ENCODE measurements around the gene SPINK8. TPM values are rescaled to one million over a fixed set of nuclear protein-coding genes. Genes with fewer than 3 reads are reported as not detected.

Gene SPINK8
- total RNA-seq = not detected in 2 replicates

DNA sequence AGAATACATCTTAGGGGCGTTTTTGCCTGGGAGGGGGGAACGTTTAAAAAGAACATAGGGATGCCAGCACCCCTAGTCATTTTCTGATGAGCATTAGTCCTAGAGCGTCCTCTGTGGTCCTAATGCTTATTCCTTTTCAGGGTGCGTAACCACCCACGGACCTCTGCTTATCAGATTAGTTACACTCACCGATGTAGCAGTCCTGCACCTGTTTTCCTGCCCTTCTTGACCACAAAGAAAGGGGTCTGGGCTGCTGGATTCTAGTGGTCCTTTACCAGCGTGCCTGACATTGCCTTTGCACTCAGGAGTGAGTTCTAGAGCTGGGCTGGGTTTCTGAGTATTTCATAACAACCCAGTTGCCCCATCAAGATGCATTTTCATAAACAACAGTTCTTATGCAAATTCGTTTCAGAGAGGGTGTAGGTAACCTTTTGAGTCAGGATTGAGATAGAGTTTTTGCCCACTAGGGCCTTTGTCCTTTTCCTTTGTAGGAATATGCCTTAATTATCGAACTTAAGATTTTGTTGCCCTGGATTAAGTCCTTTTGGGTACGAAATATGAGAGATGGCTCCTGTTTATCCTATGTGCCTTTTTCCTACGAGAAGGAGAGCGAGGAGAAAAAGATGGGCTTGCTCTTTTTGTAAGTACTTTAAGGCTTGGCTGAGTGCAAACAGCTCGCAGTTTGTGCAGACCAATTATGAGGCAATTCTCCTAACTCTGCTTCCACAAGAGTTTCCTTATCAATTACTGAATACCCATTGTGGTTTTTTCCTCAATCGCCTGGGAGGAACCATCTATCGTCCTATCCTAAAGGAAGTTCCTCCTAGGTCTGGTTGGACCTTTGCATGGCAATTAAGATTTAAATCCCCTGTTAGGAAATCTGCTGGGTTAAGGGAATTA is at the start of gene SPINK8:
Gene SPINK8 (minus strand): TSS at position 316 of the 900 bp plus-strand sequence. CDS start 5,320 bp downstream, outside the sequence.

GRCh38 chr3:48371651-48372376 is 38.4 kb upstream of the SPINK8 start, which contains the start of gene FBXW12:
TSS of gene FBXW12 (plus strand) at chr3:48372219. CDS start at chr3:48372768, 549 bp downstream.

DNA sequence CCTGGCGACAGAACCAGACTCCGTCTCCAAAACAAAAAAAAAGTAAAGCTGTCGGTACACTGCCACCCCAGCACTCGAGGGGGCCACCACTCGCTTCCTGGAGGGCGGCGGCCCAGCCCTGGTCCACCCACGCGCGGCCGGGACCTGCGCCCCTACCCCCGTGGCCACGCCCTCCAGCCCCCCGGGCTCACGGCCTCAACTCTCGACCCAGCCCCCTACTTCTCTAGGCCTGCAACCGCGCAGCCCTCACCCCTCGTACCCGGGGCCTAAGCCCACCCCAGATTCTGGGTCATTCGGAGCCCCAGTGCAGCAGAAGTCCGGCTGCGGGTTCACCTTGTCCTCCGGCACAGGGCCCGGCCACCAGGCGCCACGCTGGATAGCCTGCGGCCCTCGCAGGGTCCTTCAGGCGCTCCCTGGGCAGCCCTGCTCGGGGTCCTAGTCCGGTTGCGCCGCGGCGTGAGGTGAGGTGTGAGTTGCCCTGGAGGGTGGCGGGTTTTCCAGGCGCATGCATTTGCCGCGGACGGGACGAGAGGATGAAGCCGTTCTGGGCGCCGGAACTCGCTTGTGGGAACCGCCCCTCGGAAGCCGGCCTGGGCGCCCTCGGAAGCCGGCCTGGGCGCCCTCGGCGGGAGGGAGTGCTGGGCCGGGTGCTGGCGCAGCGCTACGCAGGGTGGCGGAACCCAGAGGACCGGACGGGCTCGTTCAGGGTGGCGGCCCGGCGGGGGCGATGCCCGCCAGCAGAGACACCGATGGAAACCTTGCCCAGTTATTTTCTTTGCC is 32.3 kb downstream of the SPINK8 start, which contains the start of gene NME6:
Gene NME6 (minus strand): TSS at position 348 of the 780 bp plus-strand sequence.

Other genes starting within 250 kb of the SPINK8 start
- gene CDC25A, start 145.2 kb downstream of the SPINK8 start, total RNA-seq = 0.94 and 1.1 TPM in 2 replicates
- 0.26 TPM in 1 of 2 replicates, not detected in the other for gene CAMP, start 110.2 kb downstream of the SPINK8 start, total RNA-seq
- 3.5 and 4.4 TPM in 2 replicates for gene ZNF589, start 92.6 kb downstream of the SPINK8 start, total RNA-seq
- gene NME6, start 32.3 kb downstream of the SPINK8 start, total RNA-seq = 16.7 and 28.9 TPM in 2 replicates
- not detected in 2 replicates for gene FBXW12, start 38.6 kb upstream of the SPINK8 start, total RNA-seq
- gene PLXNB1, start 96.4 kb upstream of the SPINK8 start, total RNA-seq = 42.6 and 57.5 TPM in 2 replicates
- 36.0 and 43.8 TPM in 2 replicates for gene CCDC51, start 106.5 kb upstream of the SPINK8 start, total RNA-seq
- gene TMA7, start 106.6 kb upstream of the SPINK8 start, total RNA-seq = 256 and 553 TPM in 2 replicates
- gene ATRIP, start 113.1 kb upstream of the SPINK8 start, total RNA-seq = 3.3 and 3.6 TPM in 2 replicates
- 91.1 and 113 TPM in 2 replicates for gene SHISA5, start 170.5 kb upstream of the SPINK8 start, total RNA-seq
- gene PFKFB4, start 223.1 kb upstream of the SPINK8 start, total RNA-seq = 4.9 and 5.7 TPM in 2 replicates
- 0.32 and 0.34 TPM in 2 replicates for gene UCN2, start 230.1 kb upstream of the SPINK8 start, total RNA-seq

Measured in bronchial smooth muscle cell (primary cell).